ENCODE data around the gene CNTNAP2.

DNA sequence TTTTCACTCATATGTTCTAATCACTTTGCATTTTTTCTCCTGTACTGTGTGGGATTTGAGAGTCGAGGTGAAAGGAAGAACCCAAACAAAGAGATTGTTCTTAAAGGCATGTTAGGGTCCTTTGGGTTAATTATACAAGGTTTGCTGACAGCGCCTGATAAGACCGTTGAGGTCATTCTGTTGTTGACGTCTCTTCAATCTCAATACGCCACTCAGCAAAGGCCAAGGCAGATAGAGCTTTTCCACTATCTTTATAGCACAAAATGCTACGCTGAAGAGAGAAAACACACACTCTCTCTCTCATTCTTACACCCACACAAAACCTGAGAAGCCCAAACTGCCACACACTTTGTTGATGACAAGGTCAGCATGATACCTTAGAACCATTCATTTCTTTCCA, 228.7 kb downstream of the CNTNAP2 start:
- TF ChIP-seq POLR2A (IDR thresholded peaks at IDR 0.05): no peak
- TF ChIP-seq, protein P1, sequence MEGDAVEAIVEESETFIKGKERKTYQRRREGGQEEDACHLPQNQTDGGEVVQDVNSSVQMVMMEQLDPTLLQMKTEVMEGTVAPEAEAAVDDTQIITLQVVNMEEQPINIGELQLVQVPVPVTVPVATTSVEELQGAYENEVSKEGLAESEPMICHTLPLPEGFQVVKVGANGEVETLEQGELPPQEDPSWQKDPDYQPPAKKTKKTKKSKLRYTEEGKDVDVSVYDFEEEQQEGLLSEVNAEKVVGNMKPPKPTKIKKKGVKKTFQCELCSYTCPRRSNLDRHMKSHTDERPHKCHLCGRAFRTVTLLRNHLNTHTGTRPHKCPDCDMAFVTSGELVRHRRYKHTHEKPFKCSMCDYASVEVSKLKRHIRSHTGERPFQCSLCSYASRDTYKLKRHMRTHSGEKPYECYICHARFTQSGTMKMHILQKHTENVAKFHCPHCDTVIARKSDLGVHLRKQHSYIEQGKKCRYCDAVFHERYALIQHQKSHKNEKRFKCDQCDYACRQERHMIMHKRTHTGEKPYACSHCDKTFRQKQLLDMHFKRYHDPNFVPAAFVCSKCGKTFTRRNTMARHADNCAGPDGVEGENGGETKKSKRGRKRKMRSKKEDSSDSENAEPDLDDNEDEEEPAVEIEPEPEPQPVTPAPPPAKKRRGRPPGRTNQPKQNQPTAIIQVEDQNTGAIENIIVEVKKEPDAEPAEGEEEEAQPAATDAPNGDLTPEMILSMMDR (IDR thresholded peaks at IDR 0.05 in 4 of 5, conservative IDR thresholded peaks at IDR 0.05 in 1 of 5): no peak

Measured in gastrocnemius medialis (tissue), 4 donors.